OCI-LY7 (cell line): ENCODE data around the gene ABHD6. TPM values are rescaled to one million over a fixed set of nuclear protein-coding genes. Genes with fewer than 3 reads are reported as not detected.
A peak's percentile ranks its signal among the peaks of the same experiment; 100 is the strongest.

ENCODE experiments used
- BruUV-seq: library from RNA; stranded (reverse); fragments of 400-500 nt; replicated peaks from 2 replicates; lab custom pipeline; 2021; lab: Mats Ljungman, UMichigan
- CTCF ChIA-PET: fragments of 300-600 bp; sonication (Branson Sonifier 250); formaldehyde crosslinking; loops from one replicate; lab custom pipeline; 2022; ENCODE audit warnings: antibody characterized with exemption; ENCODE audit not compliant: unreplicated experiment; lab: Charles Lee
- POLR2A ChIA-PET: fragments of 300-600 bp; sonication (Branson Sonifier 250); formaldehyde crosslinking; loops from one replicate; lab custom pipeline; 2022; ENCODE audit warnings: antibody characterized with exemption; lab: Charles Lee
- DNase-seq: peaks from one replicate; pipeline ENCODE4 v3.0.0-alpha.2; 2015; ENCODE audit warnings: low spot score
- H2AFZ ChIP-seq: fragments of 200-600 bp; sonication (generic), shearing (Covaris generic); 2 replicates; pipeline ENCODE4 v1.6.1; 2014; ENCODE audit warnings: mild to moderate bottlenecking, antibody characterized with exemption, low read length, moderate library complexity
- H3K27ac ChIP-seq: fragments of 200-600 bp; sonication (generic); 2 replicates; pipeline ENCODE4 v1.5.1; 2014; ENCODE audit warnings: mixed run types, low read depth, mild to moderate bottlenecking, moderate library complexity, low read length, inconsistent platforms; ENCODE audit not compliant: poor library complexity, severe bottlenecking
- H3K36me3 ChIP-seq: fragments of 200-600 bp; sonication (generic); 2 replicates; pipeline ENCODE4 v1.6.1; 2014; ENCODE audit warnings: mild to moderate bottlenecking, antibody characterized with exemption, low read length, moderate library complexity, mixed read lengths; ENCODE audit not compliant: insufficient read depth
- H3K4me1 ChIP-seq: fragments of 200-600 bp; sonication (generic); 2 replicates; pipeline ENCODE4 v1.5.1; 2014; ENCODE audit warnings: mild to moderate bottlenecking, low read length; ENCODE audit not compliant: insufficient read depth, poor library complexity, severe bottlenecking
- H3K4me2 ChIP-seq: fragments of 200-600 bp; sonication (generic); 2 replicates; pipeline ENCODE4 v1.6.1; 2014; ENCODE audit warnings: mild to moderate bottlenecking, low read length
- H3K4me3 ChIP-seq: fragments of 200-600 bp; sonication (generic); 2 replicates; pipeline ENCODE4 v1.5.1; 2014; ENCODE audit warnings: mild to moderate bottlenecking, low read depth, low read length; ENCODE audit not compliant: poor library complexity, severe bottlenecking
- H3K79me2 ChIP-seq: fragments of 200-600 bp; sonication (generic); 2 replicates; pipeline ENCODE4 v1.6.1; 2016; ENCODE audit warnings: low read depth, mild to moderate bottlenecking, low read length, moderate library complexity, mixed read lengths; ENCODE audit not compliant: insufficient read depth
- H3K9me2 ChIP-seq: fragments of 200-600 bp; sonication (generic); 2 replicates; pipeline ENCODE4 v1.6.1; 2016; ENCODE audit warnings: mild to moderate bottlenecking, low read length, mixed read lengths; ENCODE audit not compliant: insufficient read depth
- H3K9me3 ChIP-seq: fragments of 200-600 bp; sonication (generic); 2 replicates; pipeline ENCODE4 v1.6.1; 2014; ENCODE audit warnings: mild to moderate bottlenecking, mixed run types, low read length, mixed read lengths
- H4K20me1 ChIP-seq: fragments of 200-600 bp; sonication (generic); 2 replicates; pipeline ENCODE4 v1.6.1; 2014; ENCODE audit warnings: mild to moderate bottlenecking, antibody characterized with exemption, low read length, moderate library complexity, mixed read lengths; ENCODE audit not compliant: insufficient read depth
- EZH2phosphoT487 ChIP-seq: fragments of 200-600 bp; sonication (generic); IDR thresholded peaks from 2 replicates; pipeline ENCODE4 v1.6.1; 2018; ENCODE audit warnings: low read depth, borderline replicate concordance, mild to moderate bottlenecking, mixed run types, antibody characterized with exemption, low read length, moderate library complexity, mixed read lengths
- intact Hi-C: fragments of 100-400 bp; cut with micrococcal nuclease; formaldehyde crosslinking; loops from one replicate; pipeline ENCODE4 v1.10.0; 2022; ENCODE audit not compliant: unreplicated experiment
- total RNA-seq, 2 experiments: library from RNA; depleted of rRNA in 1 of 2; stranded (reverse); fragments of >200 nt in 1 of 2; shearing (Covaris generic) in 1 of 2; gene quantifications; 2 replicates each; pipeline ENCODE4 v1.2.3, GENCODE V29; 2014 to 2022
- TF ChIP-seq, protein P1 (sequence below): fragments of 200-600 bp; sonication (generic); conservative IDR thresholded peaks from 2 replicates; pipeline ENCODE4 v1.5.1; 2014; ENCODE audit warnings: mild to moderate bottlenecking, antibody characterized with exemption, low read length, moderate library complexity, mixed read lengths

ABHD6 gene
- total RNA-seq, 2 experiments from 2014 or later: 5.8 to 10.7 TPM

- peaks cover 7% of the 10 kb centered on the region; the same call in 1 of the 2 replicates for H4K20me1 ChIP-seq
- H2AFZ ChIP-seq: no peak overlapping the region
- ChIA-PET POLR2A (interaction anchor here (0.6 to 1.5 kb wide), 2 partner anchors 29 to 437 kb away, joined by 3 to 7 read pairs; no protein-coding TSS in a partner anchor), CTCF (interaction anchor here (0.7 kb wide), 1 partner anchor 93 kb away, joined by 3 read pairs; no protein-coding TSS in a partner anchor)
- H3K9me3 ChIP-seq: no peaks in the 10 kb centered on the region
- TF ChIP-seq, protein P1, sequence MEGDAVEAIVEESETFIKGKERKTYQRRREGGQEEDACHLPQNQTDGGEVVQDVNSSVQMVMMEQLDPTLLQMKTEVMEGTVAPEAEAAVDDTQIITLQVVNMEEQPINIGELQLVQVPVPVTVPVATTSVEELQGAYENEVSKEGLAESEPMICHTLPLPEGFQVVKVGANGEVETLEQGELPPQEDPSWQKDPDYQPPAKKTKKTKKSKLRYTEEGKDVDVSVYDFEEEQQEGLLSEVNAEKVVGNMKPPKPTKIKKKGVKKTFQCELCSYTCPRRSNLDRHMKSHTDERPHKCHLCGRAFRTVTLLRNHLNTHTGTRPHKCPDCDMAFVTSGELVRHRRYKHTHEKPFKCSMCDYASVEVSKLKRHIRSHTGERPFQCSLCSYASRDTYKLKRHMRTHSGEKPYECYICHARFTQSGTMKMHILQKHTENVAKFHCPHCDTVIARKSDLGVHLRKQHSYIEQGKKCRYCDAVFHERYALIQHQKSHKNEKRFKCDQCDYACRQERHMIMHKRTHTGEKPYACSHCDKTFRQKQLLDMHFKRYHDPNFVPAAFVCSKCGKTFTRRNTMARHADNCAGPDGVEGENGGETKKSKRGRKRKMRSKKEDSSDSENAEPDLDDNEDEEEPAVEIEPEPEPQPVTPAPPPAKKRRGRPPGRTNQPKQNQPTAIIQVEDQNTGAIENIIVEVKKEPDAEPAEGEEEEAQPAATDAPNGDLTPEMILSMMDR: no peak
- no peak for TF ChIP-seq EZH2phosphoT487
- no peaks in the 10 kb centered on the region for H3K9me2 ChIP-seq
- H3K4me1 ChIP-seq: peaks cover 32% of the 10 kb centered on the region
- peaks cover 11% of the 10 kb centered on the region; the same call in 1 of the 2 replicates for H3K79me2 ChIP-seq
- H3K4me2 ChIP-seq: no peak overlapping the region
- intact Hi-C loops: loop anchor here (5.0 kb wide), 1 partner anchor 310 kb away; no protein-coding TSS in a partner anchor
- no peak for DNase-seq
- no peak overlapping the region for H3K4me3 ChIP-seq
- H3K36me3 ChIP-seq: peaks cover 40% of the 10 kb centered on the region
- no TSS peak for BruUV-seq
- no peak overlapping the region for H3K27ac ChIP-seq
These were observed 85.2 kb downstream of the ABHD6 start for GRCh38 chr3:58322793-58323192.

DNA sequence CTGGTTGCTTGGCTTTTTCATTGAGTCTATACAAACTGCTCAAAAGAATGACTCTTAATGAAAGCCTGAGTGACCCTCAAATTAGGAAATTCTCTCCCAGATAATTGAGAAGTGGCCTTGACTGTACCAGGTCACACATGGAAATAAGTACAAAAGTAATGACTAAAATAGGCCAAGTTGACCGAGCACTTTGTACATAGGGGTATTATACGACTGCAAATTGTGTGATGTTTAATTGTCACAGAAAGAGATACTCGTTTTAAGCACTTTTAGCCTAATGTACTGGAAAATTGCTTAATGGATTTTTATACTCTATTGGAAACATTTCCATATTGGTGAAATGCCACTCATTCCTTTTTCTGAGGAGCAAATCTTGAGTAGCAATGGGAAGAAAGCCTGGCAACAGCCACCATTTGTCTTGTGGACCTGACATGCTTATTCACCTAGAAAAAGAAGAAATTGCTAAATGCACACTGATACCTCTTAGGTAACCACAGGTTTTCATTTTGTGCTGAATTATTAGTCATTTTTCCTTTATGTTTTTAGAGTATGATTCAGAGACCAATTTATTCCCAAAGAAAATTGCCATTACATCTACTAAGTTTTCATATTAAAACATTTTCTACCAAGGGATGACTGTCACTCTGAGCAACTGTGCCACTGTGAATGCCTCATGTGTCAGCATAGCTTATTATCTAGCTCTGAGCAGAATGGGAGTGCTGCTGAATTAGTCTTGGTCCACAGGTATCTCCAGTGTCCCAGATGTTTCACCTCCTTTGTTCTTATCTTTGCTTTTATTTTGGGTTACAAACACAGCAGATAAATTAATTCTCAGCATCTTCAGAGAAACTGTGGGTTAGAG is 86.2 kb downstream of the ABHD6 start:
- H3K36me3 ChIP-seq: peaks cover 30% of the 10 kb centered on the region
- H3K4me3 ChIP-seq: no peak overlapping the region
- BruUV-seq: TSS peak; percentile 8
- ChIA-PET CTCF (no interaction called here), POLR2A (interaction anchor here (0.9 to 3.0 kb wide), 2 partner anchors 26 to 57 kb away, joined by 3 to 12 read pairs; no protein-coding TSS in a partner anchor)
- no peak for DNase-seq
- H3K9me3 ChIP-seq: no peaks in the 10 kb centered on the region
- TF ChIP-seq, protein P1: no peak
- no peak for TF ChIP-seq EZH2phosphoT487
- H3K9me2 ChIP-seq: no peaks in the 10 kb centered on the region
- H3K27ac ChIP-seq: no peak overlapping the region
- H4K20me1 ChIP-seq: peaks cover 7% of the 10 kb centered on the region; the same call in 1 of the 2 replicates
- peaks cover 32% of the 10 kb centered on the region for H3K4me1 ChIP-seq
- no peak overlapping the region for H2AFZ ChIP-seq
- H3K4me2 ChIP-seq: no peak overlapping the region; the same call in 1 of the 2 replicates
- H3K79me2 ChIP-seq: peaks cover 11% of the 10 kb centered on the region; the same call in 1 of the 2 replicates
- intact Hi-C loops: loop anchor here (5.0 kb wide), 1 partner anchor 309 kb away; no protein-coding TSS in a partner anchor
